Activated T-helper 1 cell treated with anti-CD3 and anti-CD28 coated beads, Interleukin-12 subunit alpha, Interleukin-12 subunit beta, Interleukin-2, Interleukin-4 antibody, amounts not matched to agents 30 ng/mL and 10 ng/mL and 1 ng/mL, durations not matched to agents 14 hours and 24 hours and 36 hours (primary cell): ENCODE results near the gene UBTF. TPM values are rescaled to one million over a fixed set of nuclear protein-coding genes. Genes with fewer than 3 reads are reported as not detected.

ENCODE experiments used
- DNase-seq: peaks from one replicate; pipeline ENCODE4 v3.0.0; 2021; ENCODE audit warnings: low spot score
- H3K27ac Mint-ChIP-seq: one replicate; pipeline ENCODE4 v1.8.0; 2021; ENCODE audit warnings: mild to moderate bottlenecking, mixed read lengths
- H3K27me3 Mint-ChIP-seq: one replicate; pipeline ENCODE4 v1.8.0; 2022; ENCODE audit warnings: mild to moderate bottlenecking, moderate library complexity, mixed read lengths; ENCODE audit not compliant: insufficient read depth
- H3K36me3 Mint-ChIP-seq: one replicate; pipeline ENCODE4 v1.8.0; 2021; ENCODE audit warnings: low read depth, mixed read lengths
- H3K4me1 Mint-ChIP-seq: one replicate; pipeline ENCODE4 v1.8.0; 2021; ENCODE audit warnings: low read depth, mixed read lengths
- H3K4me3 Mint-ChIP-seq: one replicate; pipeline ENCODE4 v1.8.0; 2021; ENCODE audit warnings: mild to moderate bottlenecking, moderate library complexity, mixed read lengths
- H3K9me3 Mint-ChIP-seq: one replicate; pipeline ENCODE4 v1.8.0; 2021; ENCODE audit warnings: mixed read lengths
- intact Hi-C: fragments of 100-400 bp; cut with micrococcal nuclease; formaldehyde crosslinking; loops from one replicate; pipeline ENCODE4 v1.15.1; 2024
- total RNA-seq: library from RNA; stranded (reverse); gene quantifications from 2 replicates; pipeline ENCODE4 v1.2.3, GENCODE V29; 2022

The UBTF gene
- 201 and 215 TPM in 2 replicates for total RNA-seq

GRCh38 chr17:44219616-44220212, at the start of gene UBTF:
UBTF (minus strand) TSS chr17:44219675; CDS start chr17:44218229, 1,446 bp downstream.
- Mint-ChIP-seq H3K9me3 (no peaks in the 10 kb centered on the region), H3K27me3 (peaks cover 2% of the 10 kb centered on the region), H3K36me3 (peaks cover 26% of the 10 kb centered on the region), H3K4me3 (peak within 1 kb of the TSS; percentile 98), H3K4me1 (peaks cover 38% of the 10 kb centered on the region), H3K27ac (peak within 1 kb of the TSS; percentile 96)
- intact Hi-C loops, result no loop called here
- DNase-seq, result peak; percentile 60

- intact Hi-C loops, result no loop called here
- Mint-ChIP-seq H3K27ac (no peak overlapping the region), H3K27me3 (peaks cover 5% of the 10 kb centered on the region)
Measured at GRCh38 chr17:44268709-44269534, 49.4 kb upstream of the UBTF start.

GRCh38 chr17:44267818-44268490, 48.5 kb upstream of the UBTF start, which contains the start of gene SLC4A1:
SLC4A1 (minus strand) TSS chr17:44268135; CDS start chr17:44262866, 5,269 bp downstream.
- no peaks in the 10 kb centered on the region for H3K9me3 Mint-ChIP-seq
- H3K36me3 Mint-ChIP-seq, result no peaks in the 10 kb centered on the region
- intact Hi-C loops, result no loop called here
- H3K27me3 Mint-ChIP-seq, result peaks cover 4% of the 10 kb centered on the region
- no peak within 1 kb of the TSS for H3K27ac Mint-ChIP-seq
- no peak within 1 kb of the TSS for H3K4me3 Mint-ChIP-seq
- no peak for DNase-seq
- H3K4me1 Mint-ChIP-seq, result no peaks in the 10 kb centered on the region

More at GRCh38 chr17:44268709-44269534, 49.4 kb upstream of the UBTF start:
- no peaks in the 10 kb centered on the region for H3K9me3 Mint-ChIP-seq
- DNase-seq, result no peak
- H3K4me1 Mint-ChIP-seq, result no peaks in the 10 kb centered on the region
- no peak overlapping the region for H3K4me3 Mint-ChIP-seq
- no peaks in the 10 kb centered on the region for H3K36me3 Mint-ChIP-seq

- H3K36me3 Mint-ChIP-seq, result no peaks in the 10 kb centered on the region
- DNase-seq, result no peak
- H3K4me1 Mint-ChIP-seq, result no peaks in the 10 kb centered on the region
- no peaks in the 10 kb centered on the region for H3K27me3 Mint-ChIP-seq
- intact Hi-C loops, result no loop called here
- no peaks in the 10 kb centered on the region for H3K9me3 Mint-ChIP-seq
- no peak overlapping the region for H3K4me3 Mint-ChIP-seq
- no peak overlapping the region for H3K27ac Mint-ChIP-seq
Measured at GRCh38 chr17:44267165-44267455, 47.6 kb upstream of the UBTF start.

DNA sequence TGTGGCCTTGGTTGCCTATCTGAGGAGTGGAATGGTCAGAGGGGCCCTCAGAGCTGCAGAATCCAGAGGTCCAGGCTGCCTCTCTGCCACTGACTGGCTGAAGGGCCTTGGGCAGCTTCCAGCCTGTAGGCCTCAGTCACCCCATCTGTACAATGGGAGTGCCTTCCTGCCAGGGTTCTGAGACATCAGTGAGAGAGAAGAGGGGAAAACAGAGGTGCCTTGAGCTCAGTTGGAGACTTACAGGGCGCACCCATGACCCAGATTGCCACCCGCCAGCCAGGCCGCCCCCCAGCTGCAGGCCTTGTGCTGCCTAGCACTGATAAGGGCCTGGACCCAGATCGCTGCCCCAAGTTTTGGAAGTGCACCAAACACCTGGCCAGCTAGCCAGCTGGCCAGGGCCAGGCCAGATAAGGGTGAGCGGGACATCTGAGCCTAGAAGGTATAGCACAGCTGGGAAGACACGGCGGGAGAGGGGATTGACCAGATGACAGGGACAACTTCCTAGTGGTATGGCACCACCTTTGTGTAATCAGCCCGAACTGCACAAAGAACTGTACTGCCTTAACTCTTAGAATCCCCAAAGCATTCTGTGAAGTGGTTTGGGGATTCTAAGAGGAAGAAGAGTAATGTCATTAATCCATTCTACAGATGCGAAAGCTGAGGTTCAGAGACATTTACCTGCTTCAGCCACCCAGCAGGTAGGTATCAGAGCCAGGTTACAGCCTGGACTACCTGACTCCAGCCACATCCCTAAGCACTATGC, 47.1 kb upstream of the UBTF start:
- H3K27ac Mint-ChIP-seq, result no peak overlapping the region
- no peaks in the 10 kb centered on the region for H3K4me1 Mint-ChIP-seq
- H3K4me3 Mint-ChIP-seq, result no peak overlapping the region
- intact Hi-C loops, result no loop called here
- no peaks in the 10 kb centered on the region for H3K36me3 Mint-ChIP-seq
- H3K27me3 Mint-ChIP-seq, result no peaks in the 10 kb centered on the region
- DNase-seq, result no peak
- no peaks in the 10 kb centered on the region for H3K9me3 Mint-ChIP-seq

DNA sequence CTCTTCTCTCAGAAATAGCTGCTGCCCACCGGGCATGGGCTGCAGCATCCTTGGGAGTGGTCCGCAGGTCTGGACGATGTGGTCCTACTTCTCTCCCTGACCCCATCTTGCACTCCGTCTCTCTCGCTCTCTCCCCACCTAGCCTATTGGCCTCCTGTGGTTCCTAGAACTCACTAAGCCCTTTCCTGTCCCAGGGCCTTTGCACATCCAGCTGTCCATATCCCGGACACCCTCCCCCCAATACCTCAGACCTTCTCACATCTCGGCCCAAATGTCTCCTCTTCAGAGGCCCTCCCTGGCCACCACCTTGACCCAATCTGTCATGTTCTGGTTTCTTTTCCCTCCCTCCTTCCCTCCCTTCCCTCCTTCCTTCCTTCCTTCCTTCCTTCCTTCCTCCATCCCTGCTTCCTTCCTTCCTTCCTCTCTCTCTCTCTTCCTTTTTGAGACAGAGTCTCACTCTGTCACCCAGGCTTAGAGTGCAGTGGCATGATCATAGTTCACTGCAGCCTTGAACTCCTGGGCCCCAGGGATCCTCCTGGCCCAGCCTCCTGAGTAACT, 43.9 kb upstream of the UBTF start:
- no peak overlapping the region for H3K27ac Mint-ChIP-seq
- no peaks in the 10 kb centered on the region for H3K4me1 Mint-ChIP-seq
- H3K9me3 Mint-ChIP-seq, result no peaks in the 10 kb centered on the region
- intact Hi-C loops, result no loop called here
- no peak overlapping the region for H3K4me3 Mint-ChIP-seq
- H3K27me3 Mint-ChIP-seq, result no peaks in the 10 kb centered on the region
- DNase-seq, result no peak
- H3K36me3 Mint-ChIP-seq, result no peaks in the 10 kb centered on the region

DNA sequence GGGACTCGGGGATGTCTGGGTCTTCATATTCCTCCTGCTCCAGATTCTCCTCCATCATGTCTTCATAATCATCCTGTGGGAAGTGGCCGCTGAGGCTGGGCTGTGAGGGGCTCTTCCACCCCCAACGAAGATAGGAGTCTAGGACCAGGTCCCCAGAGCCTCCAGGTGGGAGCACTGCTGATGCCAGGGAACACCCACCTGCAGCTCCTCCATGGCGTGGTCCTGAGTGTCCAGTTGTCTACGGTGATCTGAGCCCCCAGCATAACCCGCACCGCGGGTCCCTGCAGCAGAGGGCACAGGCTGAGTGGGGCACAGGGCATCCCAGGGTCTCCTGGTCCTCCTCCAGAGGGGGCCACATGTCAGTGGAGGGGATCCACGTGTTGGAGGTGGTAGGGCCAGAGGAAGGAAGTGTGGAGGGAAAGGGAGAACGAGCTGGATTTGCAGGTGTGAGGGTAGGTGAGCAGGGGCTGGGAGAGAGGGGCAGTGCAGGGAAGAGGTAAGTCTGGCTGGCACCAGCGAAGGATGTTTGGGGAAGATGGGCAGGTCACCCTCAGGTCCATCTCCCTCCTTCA, 43.3 kb upstream of the UBTF start:
- Mint-ChIP-seq H3K27ac (no peak overlapping the region), H3K4me3 (no peak overlapping the region), H3K27me3 (no peaks in the 10 kb centered on the region), H3K36me3 (no peaks in the 10 kb centered on the region), H3K4me1 (no peaks in the 10 kb centered on the region), H3K9me3 (no peaks in the 10 kb centered on the region)
- intact Hi-C loops, result no loop called here
- no peak for DNase-seq

GRCh38 chr17:44260296-44260695, 40.8 kb upstream of the UBTF start:
- Mint-ChIP-seq H3K4me3 (no peak overlapping the region), H3K27me3 (no peaks in the 10 kb centered on the region), H3K36me3 (no peaks in the 10 kb centered on the region), H3K9me3 (no peaks in the 10 kb centered on the region), H3K4me1 (no peaks in the 10 kb centered on the region), H3K27ac (no peak overlapping the region)
- no peak for DNase-seq
- intact Hi-C loops, result no loop called here

DNA sequence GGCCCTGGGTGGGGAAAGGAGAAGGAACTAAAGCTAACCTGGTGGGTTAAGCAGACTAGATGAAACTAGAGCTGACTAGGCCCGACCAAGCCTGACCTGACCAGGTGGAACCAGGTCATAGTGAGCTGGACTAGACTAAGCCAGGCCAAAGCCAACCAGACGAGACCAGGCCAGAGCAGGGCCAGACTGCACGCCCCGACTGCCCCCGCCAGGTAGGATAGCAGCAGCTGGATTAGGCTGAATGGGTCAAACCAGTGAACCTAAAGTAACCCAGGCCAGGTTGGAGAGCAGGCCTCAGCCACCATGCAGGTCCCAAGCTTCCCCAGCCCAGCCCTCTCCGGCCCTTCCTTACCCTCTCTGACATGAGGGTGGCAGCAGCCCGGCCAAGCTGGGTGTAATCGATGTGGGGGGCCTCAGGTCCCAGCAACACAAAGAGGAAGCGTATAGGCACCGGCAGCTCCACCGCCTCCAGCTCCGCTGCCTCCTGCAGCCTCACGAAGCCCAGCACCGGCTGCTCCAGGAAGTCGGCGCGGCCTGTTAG, 39.4 kb upstream of the UBTF start:
- Mint-ChIP-seq H3K27ac (no peak overlapping the region), H3K36me3 (no peaks in the 10 kb centered on the region), H3K4me3 (no peak overlapping the region), H3K4me1 (no peaks in the 10 kb centered on the region), H3K9me3 (no peaks in the 10 kb centered on the region), H3K27me3 (no peaks in the 10 kb centered on the region)
- intact Hi-C loops, result no loop called here
- no peak for DNase-seq

DNA sequence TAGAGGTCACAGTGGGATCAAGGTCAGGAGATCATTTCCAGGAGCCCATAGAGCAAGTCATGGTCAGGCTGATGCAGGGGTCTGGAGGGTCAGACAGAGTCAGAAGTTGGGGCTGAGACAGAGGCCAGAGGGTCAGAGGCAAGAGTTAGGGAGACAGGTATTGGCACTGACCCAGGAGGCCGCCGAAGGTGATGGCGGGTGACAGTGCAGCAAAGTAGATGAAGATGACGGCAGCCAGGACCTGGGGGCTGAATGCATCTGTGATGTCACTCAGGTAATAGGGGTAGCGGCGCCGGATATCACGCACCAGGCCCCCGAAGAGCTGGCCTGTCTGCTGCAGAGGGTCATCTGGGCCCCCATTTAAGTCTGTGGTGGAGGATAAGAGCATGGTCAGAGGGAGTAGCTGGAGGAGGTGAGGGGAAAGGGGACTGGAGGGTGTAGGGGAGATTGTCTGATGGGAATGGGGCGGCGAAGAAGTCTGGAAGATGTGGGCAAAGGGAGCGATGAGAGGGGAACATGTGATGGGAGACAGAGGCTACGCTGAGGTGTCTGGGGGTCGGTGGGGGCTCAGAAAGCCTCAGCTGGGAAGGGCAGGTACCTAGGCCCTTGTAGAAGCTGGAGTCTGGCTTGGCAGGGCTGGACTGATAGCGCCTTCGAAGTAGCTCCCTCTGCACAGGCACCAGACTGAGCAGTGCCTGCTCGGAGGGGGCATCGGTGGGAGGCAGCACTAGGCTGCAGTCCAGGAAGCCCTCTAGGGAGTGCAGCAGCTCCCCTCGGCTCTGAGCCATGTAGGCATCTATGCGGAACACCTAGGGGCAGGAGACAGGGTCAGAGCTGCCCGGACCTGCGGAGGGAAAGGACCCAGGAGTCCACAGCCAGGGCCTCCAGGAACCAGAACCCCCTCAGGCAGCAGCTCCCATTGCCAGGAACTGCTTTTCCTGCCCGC, 38.6 kb upstream of the UBTF start:
- Mint-ChIP-seq H3K36me3 (no peaks in the 10 kb centered on the region), H3K4me3 (no peak overlapping the region), H3K27me3 (no peaks in the 10 kb centered on the region), H3K4me1 (no peaks in the 10 kb centered on the region), H3K9me3 (no peaks in the 10 kb centered on the region), H3K27ac (no peak overlapping the region)
- no peak for DNase-seq
- intact Hi-C loops, result no loop called here

- no peaks in the 10 kb centered on the region for H3K4me1 Mint-ChIP-seq
- H3K27me3 Mint-ChIP-seq, result no peaks in the 10 kb centered on the region
- no peak overlapping the region for H3K27ac Mint-ChIP-seq
- no peaks in the 10 kb centered on the region for H3K36me3 Mint-ChIP-seq
- no peaks in the 10 kb centered on the region for H3K9me3 Mint-ChIP-seq
- intact Hi-C loops, result no loop called here
- H3K4me3 Mint-ChIP-seq, result no peak overlapping the region
- no peak for DNase-seq
Measured at GRCh38 chr17:44256671-44257070, 37.2 kb upstream of the UBTF start.
